ENCODE measurements around the gene USH2A.

Gene USH2A

GRCh38 chr1:215779729-215780128, 643.5 kb downstream of the USH2A start:
- no peak for TF ChIP-seq CTCF (IDR thresholded peaks at IDR 0.05; ENCODE audit: low read depth, low read length, missing control alignments)
- DNase-seq (ENCODE audit: low read depth): no peak
- H3K4me3 ChIP-seq (ENCODE audit: low read depth, low read length): no peak overlapping the region
- in situ Hi-C loops (cut with HindIII; ENCODE audit: low sequenced_read_pairs): no loop called here

GRCh38 chr1:215777370-215777925, 645.8 kb downstream of the USH2A start:
- DNase-seq (ENCODE audit: low read depth): no peak
- no peak for TF ChIP-seq CTCF (IDR thresholded peaks at IDR 0.05; ENCODE audit: low read depth, low read length, missing control alignments)
- in situ Hi-C loops (cut with HindIII; ENCODE audit: low sequenced_read_pairs): no loop called here
- no peak overlapping the region for H3K4me3 ChIP-seq (ENCODE audit: low read depth, low read length)

GRCh38 chr1:215776336-215776735, 646.9 kb downstream of the USH2A start:
- in situ Hi-C loops (cut with HindIII; ENCODE audit: low sequenced_read_pairs): no loop called here
- DNase-seq (ENCODE audit: low read depth): no peak
- no peak overlapping the region for H3K4me3 ChIP-seq (ENCODE audit: low read depth, low read length)
- no peak for TF ChIP-seq CTCF (IDR thresholded peaks at IDR 0.05; ENCODE audit: low read depth, low read length, missing control alignments)

GRCh38 chr1:215772151-215772550, 651.1 kb downstream of the USH2A start:
- in situ Hi-C loops (cut with HindIII; ENCODE audit: low sequenced_read_pairs): no loop called here
- no peak for TF ChIP-seq CTCF (IDR thresholded peaks at IDR 0.05; ENCODE audit: low read depth, low read length, missing control alignments)
- no peak overlapping the region for H3K4me3 ChIP-seq (ENCODE audit: low read depth, low read length)
- DNase-seq (ENCODE audit: low read depth): no peak

- in situ Hi-C loops (cut with HindIII; ENCODE audit: low sequenced_read_pairs): no loop called here
- DNase-seq (ENCODE audit: low read depth): no peak
- no peak for TF ChIP-seq CTCF (IDR thresholded peaks at IDR 0.05; ENCODE audit: low read depth, low read length, missing control alignments)
- H3K4me3 ChIP-seq (ENCODE audit: low read depth, low read length): no peak overlapping the region
Measured at GRCh38 chr1:215768303-215768702, 654.9 kb downstream of the USH2A start.

GRCh38 chr1:215767761-215768160, 655.5 kb downstream of the USH2A start:
- no peak for DNase-seq (ENCODE audit: low read depth)
- no peak for TF ChIP-seq CTCF (IDR thresholded peaks at IDR 0.05; ENCODE audit: low read depth, low read length, missing control alignments)
- in situ Hi-C loops (cut with HindIII; ENCODE audit: low sequenced_read_pairs): no loop called here

GRCh38 chr1:215766521-215766920, 656.7 kb downstream of the USH2A start:
- no peak for TF ChIP-seq CTCF (IDR thresholded peaks at IDR 0.05; ENCODE audit: low read depth, low read length, missing control alignments)
- in situ Hi-C loops (cut with HindIII; ENCODE audit: low sequenced_read_pairs): no loop called here
- no peak overlapping the region for H3K4me3 ChIP-seq (ENCODE audit: low read depth, low read length)
- no peak for DNase-seq (ENCODE audit: low read depth)

More at GRCh38 chr1:215767761-215768160, 655.5 kb downstream of the USH2A start:
- H3K4me3 ChIP-seq (ENCODE audit: low read depth, low read length): no peak overlapping the region
